ENCODE measurements around the gene ADGRG6.

DNA sequence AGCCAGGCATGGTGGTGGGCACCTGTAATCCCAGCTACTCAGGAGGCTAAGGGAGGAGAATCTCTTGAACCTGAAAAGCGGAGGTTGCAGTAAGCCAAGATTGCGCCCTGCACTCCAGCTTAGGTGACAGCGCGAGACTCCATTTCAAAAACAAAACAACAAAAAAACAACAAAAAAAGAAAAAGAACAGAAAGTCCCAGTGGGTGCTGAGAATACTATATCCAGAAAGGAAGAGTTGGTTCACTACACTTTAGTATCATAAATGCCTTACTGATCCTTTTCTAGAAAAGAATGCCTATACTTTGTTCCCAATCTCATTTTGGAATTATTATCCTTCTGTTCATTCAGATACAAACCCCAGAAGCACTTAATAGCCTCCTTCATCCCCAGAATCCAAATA lies 20.9 kb upstream of the ADGRG6 start:
- TF ChIP-seq, protein P1, sequence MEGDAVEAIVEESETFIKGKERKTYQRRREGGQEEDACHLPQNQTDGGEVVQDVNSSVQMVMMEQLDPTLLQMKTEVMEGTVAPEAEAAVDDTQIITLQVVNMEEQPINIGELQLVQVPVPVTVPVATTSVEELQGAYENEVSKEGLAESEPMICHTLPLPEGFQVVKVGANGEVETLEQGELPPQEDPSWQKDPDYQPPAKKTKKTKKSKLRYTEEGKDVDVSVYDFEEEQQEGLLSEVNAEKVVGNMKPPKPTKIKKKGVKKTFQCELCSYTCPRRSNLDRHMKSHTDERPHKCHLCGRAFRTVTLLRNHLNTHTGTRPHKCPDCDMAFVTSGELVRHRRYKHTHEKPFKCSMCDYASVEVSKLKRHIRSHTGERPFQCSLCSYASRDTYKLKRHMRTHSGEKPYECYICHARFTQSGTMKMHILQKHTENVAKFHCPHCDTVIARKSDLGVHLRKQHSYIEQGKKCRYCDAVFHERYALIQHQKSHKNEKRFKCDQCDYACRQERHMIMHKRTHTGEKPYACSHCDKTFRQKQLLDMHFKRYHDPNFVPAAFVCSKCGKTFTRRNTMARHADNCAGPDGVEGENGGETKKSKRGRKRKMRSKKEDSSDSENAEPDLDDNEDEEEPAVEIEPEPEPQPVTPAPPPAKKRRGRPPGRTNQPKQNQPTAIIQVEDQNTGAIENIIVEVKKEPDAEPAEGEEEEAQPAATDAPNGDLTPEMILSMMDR (IDR thresholded peaks at IDR 0.05) = no peak
- TF ChIP-seq IRF2 (CRISPR knock-in tag; IDR thresholded peaks at IDR 0.05; ENCODE audit: borderline replicate concordance, low read depth) = no peak
- TF ChIP-seq ZNF416 (CRISPR knock-in tag; IDR thresholded peaks at IDR 0.05) = no peak
- TF ChIP-seq, protein P2, sequence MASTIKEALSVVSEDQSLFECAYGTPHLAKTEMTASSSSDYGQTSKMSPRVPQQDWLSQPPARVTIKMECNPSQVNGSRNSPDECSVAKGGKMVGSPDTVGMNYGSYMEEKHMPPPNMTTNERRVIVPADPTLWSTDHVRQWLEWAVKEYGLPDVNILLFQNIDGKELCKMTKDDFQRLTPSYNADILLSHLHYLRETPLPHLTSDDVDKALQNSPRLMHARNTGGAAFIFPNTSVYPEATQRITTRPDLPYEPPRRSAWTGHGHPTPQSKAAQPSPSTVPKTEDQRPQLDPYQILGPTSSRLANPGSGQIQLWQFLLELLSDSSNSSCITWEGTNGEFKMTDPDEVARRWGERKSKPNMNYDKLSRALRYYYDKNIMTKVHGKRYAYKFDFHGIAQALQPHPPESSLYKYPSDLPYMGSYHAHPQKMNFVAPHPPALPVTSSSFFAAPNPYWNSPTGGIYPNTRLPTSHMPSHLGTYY (CRISPR knock-in tag; IDR thresholded peaks at IDR 0.05) = no peak
